Right renal pelvis (tissue), 4 donors: Measurements from ENCODE around the gene COG6. TPM values are rescaled to one million over a fixed set of nuclear protein-coding genes. Genes with fewer than 3 reads are reported as not detected.

ENCODE experiments used
- polyA plus RNA-seq, 4 donors: library from polyadenylated mRNA; unstranded; fragments of 120-200 nt; gene quantifications; one replicate each; pipeline ENCODE4 v1.2.1, GENCODE V29; 2013; ENCODE audit not compliant: insufficient read length in 4 of 4

The COG6 gene
- polyA plus RNA-seq, 4 donors = 32.4 to 43.5 (median 41.2) TPM

Other genes with a start within 250 kb of the COG6 start
- 10 to 100 TPM; 45.3 to 49.6 (median 46.7) TPM for gene LHFPL6, start 52.5 kb upstream of the COG6 start, polyA plus RNA-seq